HTR-8/SVneo (cell line): ENCODE data around the gene SF3A2.

Source experiments
- DNase-seq: peaks from one replicate; pipeline ENCODE4 v3.0.0; 2011; ENCODE audit warnings: low spot score, mixed read lengths; ENCODE audit not compliant: insufficient read length
- FAIRE-seq: peaks from 2 replicates; lab custom pipeline; 2011; peaks lifted over from hg19 to GRCh38; lab: Jason Lieb, UNC

SF3A2 gene

DNA sequence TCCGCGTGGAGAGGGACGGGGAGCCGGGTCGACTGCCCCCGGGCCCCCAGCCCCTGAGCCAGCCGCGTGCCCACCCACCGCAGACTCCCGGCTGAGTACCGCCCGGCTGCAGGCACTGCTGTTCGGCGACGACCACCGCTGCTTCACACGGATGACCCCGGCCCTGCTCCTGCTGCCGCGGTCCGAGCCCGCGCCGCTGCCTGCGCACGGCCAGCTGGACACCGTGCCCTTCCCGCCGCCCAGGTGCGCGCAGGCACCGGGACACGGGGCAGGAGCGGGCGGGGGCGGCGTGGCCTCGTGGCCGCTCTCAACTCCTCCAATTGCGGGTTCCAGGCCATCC, 14.1 kb downstream of the SF3A2 start:
- DNase-seq: no peak

DNA sequence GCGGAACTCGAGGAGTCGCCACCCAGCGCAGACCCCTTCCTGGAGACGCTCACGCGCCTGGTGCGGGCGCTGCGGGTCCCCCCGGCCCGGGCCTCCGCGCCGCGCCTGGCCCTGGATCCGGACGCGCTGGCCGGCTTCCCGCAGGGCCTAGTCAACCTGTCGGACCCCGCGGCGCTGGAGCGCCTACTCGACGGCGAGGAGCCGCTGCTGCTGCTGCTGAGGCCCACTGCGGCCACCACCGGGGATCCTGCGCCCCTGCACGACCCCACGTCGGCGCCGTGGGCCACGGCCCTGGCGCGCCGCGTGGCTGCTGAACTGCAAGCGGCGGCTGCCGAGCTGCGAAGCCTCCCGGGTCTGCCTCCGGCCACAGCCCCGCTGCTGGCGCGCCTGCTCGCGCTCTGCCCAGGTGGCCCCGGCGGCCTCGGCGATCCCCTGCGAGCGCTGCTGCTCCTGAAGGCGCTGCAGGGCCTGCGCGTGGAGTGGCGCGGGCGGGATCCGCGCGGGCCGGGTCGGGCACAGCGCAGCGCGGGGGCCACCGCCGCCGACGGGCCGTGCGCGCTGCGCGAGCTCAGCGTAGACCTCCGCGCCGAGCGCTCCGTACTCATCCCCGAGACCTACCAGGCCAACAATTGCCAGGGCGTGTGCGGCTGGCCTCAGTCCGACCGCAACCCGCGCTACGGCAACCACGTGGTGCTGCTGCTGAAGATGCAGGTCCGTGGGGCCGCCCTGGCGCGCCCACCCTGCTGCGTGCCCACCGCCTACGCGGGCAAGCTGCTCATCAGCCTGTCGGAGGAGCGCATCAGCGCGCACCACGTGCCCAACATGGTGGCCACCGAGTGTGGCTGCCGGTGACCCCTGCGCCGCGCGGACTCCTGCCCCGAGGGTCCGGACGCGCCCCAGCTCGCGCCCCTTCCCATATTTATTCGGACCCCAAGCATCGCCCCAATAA, 14.8 kb downstream of the SF3A2 start:
- FAIRE-seq: no peak
- no peak for DNase-seq

More for the DNA sequence above, 14.1 kb downstream of the SF3A2 start:
- FAIRE-seq: no peak

GRCh38 chr19:2252055-2252796, 15.6 kb downstream of the SF3A2 start:
- DNase-seq (no peak), FAIRE-seq (no peak)

DNA sequence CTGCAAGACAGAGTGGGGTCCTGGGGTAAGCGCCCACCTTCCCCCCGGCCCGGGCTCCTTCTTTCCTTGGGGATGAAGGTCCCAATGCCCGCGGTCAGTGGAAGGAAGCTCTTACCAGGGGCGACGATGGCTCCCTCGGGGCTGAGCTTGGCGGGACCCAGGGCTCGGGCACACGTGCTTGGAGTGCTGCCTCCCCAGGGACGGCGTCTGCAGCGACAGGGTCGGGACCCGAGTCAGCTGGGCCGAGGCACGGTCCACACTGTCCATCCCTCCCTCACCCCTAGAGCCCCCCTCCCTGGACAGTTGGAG, 16.1 kb downstream of the SF3A2 start:
- FAIRE-seq (no peak), DNase-seq (no peak)

GRCh38 chr19:2253106-2254063, 16.8 kb downstream of the SF3A2 start:
- DNase-seq (no peak), FAIRE-seq (no peak)

- FAIRE-seq: no peak
- DNase-seq: no peak
Observed at GRCh38 chr19:2254064-2254872, 17.6 kb downstream of the SF3A2 start.

GRCh38 chr19:2255112-2255845, 18.7 kb downstream of the SF3A2 start:
- DNase-seq (no peak), FAIRE-seq (no peak)

- no peak for DNase-seq
- FAIRE-seq: no peak
Observed at GRCh38 chr19:2255982-2256685, 19.5 kb downstream of the SF3A2 start, which contains the start of gene JSRP1. TSS of gene JSRP1 (minus strand) at chr19:2256417. CDS start at chr19:2255314, 1,103 bp downstream.

- no peak for FAIRE-seq
- no peak for DNase-seq
Observed at GRCh38 chr19:2259336-2259735, 22.7 kb downstream of the SF3A2 start.

GRCh38 chr19:2260341-2260805, 23.7 kb downstream of the SF3A2 start:
- FAIRE-seq (no peak), DNase-seq (no peak)

GRCh38 chr19:2261438-2262172, 25.0 kb downstream of the SF3A2 start:
- no peak for FAIRE-seq

GRCh38 chr19:2266183-2266993, 29.8 kb downstream of the SF3A2 start:
- DNase-seq (no peak), FAIRE-seq (no peak)

More at GRCh38 chr19:2261438-2262172, 25.0 kb downstream of the SF3A2 start:
- no peak for DNase-seq

DNA sequence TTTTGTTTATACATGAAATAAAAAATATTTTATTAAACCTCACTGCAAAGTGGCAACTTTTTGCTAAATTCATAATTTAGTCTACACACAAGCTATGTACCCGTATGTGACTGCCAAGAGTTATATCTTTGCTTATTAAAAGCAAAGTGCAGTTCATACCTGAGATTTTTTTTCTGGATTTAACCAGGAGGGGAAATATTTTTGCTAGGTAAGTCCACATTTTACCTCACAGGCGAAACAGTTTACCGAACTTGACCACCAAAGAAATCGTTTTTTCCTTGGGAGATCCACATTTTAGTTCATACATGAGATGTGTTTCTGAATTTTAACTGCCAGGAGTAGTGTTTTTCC, 31.8 kb downstream of the SF3A2 start:
- FAIRE-seq (no peak), DNase-seq (no peak)

DNA sequence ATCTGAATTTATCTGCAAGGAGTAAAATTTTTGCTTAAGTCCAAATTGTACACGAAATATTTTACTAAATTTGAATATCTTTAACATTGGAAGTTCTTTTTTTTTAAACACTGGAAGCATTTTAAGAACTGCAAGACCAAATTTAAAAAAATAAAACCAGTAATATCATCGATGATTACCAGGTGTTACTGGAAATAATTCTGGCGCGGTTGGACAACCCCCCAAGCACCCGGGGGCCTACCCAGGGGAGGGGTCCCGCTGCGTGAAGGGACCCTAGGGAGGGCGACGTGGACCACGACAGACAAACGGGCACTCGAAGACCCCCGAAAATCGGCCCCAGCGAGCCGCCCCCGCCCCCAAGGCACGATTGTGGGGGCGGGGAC, 32.2 kb downstream of the SF3A2 start:
- no peak for FAIRE-seq
- DNase-seq: no peak

DNA sequence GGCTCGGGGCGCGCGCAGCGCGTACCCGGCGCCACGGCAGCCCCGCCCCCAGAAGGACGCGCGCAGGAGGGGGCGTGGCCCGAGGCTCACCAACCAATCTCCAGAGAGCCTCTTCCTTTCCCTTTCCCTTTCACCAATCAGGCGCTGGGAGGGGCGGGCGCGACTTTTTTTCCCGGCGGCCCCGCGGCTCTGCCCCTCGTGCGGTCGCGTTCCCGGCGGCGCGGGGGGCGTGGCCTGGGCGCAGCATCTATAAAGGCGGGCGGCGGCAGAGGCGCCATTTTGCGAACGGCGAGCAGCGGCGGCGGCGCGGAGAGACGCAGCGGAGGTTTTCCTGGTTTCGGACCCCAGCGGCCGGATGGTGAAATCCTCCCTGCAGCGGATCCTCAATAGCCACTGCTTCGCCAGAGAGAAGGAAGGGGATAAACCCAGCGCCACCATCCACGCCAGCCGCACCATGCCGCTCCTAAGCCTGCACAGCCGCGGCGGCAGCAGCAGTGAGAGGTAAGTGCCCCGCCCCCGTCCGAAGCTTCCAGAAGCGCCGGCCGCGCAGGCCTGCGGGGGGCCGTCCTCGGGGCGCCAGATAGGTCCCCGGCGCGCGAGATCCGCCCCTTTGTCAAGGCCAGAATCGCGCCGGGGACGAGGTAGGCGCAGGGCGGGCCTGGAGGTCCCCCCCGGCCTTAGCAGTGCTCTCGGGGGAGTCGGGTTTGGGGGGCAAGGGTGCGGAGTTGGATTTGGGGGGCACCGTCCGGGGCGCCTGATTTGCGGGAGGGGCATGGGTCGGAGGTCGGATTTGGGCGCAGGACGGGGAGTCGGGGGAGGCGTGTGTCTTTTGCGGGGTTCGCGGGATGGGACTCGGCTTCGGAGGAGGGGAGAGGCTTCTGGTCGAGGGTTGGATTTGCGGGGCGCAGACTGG, 32.9 kb downstream of the SF3A2 start:
- peak; percentile 20 for FAIRE-seq
- DNase-seq: peak; percentile 97

DNA sequence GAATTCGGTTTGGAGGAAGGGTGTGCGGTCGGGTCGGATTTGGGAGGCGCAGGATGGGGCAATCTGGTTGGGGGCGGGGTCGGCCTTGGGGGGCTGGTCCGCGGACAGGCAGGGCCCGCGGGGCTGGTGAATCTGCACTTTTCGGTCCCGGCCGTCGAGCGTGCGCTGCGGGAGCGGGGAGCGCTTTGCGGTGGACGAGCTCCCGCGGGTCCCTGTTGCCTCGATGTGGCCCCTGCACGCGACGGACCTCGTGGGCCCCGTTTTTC, 33.5 kb downstream of the SF3A2 start:
- FAIRE-seq (no peak), DNase-seq (no peak)
